ENCODE measurements around the gene CDCA8. TPM values are rescaled to one million over a fixed set of nuclear protein-coding genes. Genes with fewer than 3 reads are reported as not detected.
"Not testable (repeated sequence)": the region's sequence is repeated elsewhere in the genome, so short reads cannot be mapped to it uniquely, and the experiment has no call there.

Gene CDCA8
- total and polyA plus RNA-seq, 2 of the 8 experiments (the other 6 are each of a cell fraction or from before 2014, with no cell fraction given) = 43.9 to 46.2 TPM

- H3K4me1 ChIP-seq (replicated peaks in 1 of 4; ENCODE audit: control insufficient read depth in 3 of 4, insufficient read depth in 4 of 4, low read length in 3 of 4) = peaks cover 0 to 13% (median 9%) of the 10 kb centered on the region in 4 experiments; a peak in 6 of 7 replicates
- peaks cover 0 to 20% of the 10 kb centered on the region in 2 experiments; a peak in 2 of 4 replicates for H3K79me2 ChIP-seq (ENCODE audit: control insufficient read depth in 1 of 2, insufficient read depth in 2 of 2, low read length in 2 of 2)
- H4K5ac ChIP-seq (ENCODE audit: insufficient read length, low read depth, low read length); H3K9me3 ChIP-seq (ENCODE audit: insufficient read depth in 2 of 2, low read depth in 1 of 2, low read length in 1 of 2); H3K14ac ChIP-seq (ENCODE audit: insufficient read length); H2BK120ac ChIP-seq (replicated peaks; ENCODE audit: low read depth, low read length); H2BK12ac ChIP-seq (ENCODE audit: low read depth, low read length); H3K9ac ChIP-seq (replicated peaks in 1 of 4; ENCODE audit: extremely low read depth in 1 of 4, low read depth in 3 of 4, low read length in 3 of 4); H2BK15ac ChIP-seq (ENCODE audit: low read length); H3K27ac ChIP-seq (ENCODE audit: low read depth, low read length); H3K4me3 ChIP-seq (ENCODE audit: extremely low read depth in 1 of 4, insufficient read depth in 2 of 4, low read depth in 3 of 4, low read length in 4 of 4); H3K27me3 ChIP-seq (replicated peaks in 1 of 4; ENCODE audit: control insufficient read depth in 3 of 4, extremely low read depth in 1 of 4, insufficient read depth in 3 of 4, low read length in 3 of 4); H3K18ac ChIP-seq (ENCODE audit: extremely low read depth, low read length); H4K8ac ChIP-seq (ENCODE audit: extremely low read depth, insufficient read depth, low read length); H3K4me2 ChIP-seq (ENCODE audit: insufficient read depth in 1 of 2, low read depth in 2 of 2, low read length in 2 of 2); H2BK20ac ChIP-seq (ENCODE audit: low read length); H2BK5ac ChIP-seq (ENCODE audit: low read depth, low read length); H3K79me1 ChIP-seq (ENCODE audit: low read depth, low read length); H4K20me1 ChIP-seq (replicated peaks in 1 of 2; ENCODE audit: control insufficient read depth in 1 of 2, insufficient read depth in 2 of 2, low read length in 2 of 2); H3K4ac ChIP-seq (replicated peaks; ENCODE audit: insufficient read length, low read depth, low read length); H4K91ac ChIP-seq (replicated peaks; ENCODE audit: insufficient read length, low read length); POLR2A ChIA-PET (ENCODE audit: partially characterized antibody); DNase-seq (ENCODE audit: low read depth in 1 of 2, low spot score in 2 of 2); H3K56ac ChIP-seq (replicated peaks; ENCODE audit: insufficient read length, low read depth, low read length); H3K23ac ChIP-seq (ENCODE audit: insufficient read length); FAIRE-seq; H2AK5ac ChIP-seq (ENCODE audit: low read depth, low read length); H2AFZ ChIP-seq (ENCODE audit: low read length): not testable (repeated sequence)
- WGBS, 2 experiments (ENCODE audit: extremely low coverage in 1 of 2, insufficient coverage in 1 of 2, insufficient read length in 1 of 2, insufficient replicate concordance in 2 of 2, low coverage in 1 of 2, low lambda C conversion rate in 2 of 2, missing lambda C conversion rate in 1 of 2) = 85% methylated on average over 2 of the region's 2 CpGs; no CpG with 5 or more reads in 1 of the 2 experiments
- CTCF ChIA-PET (ENCODE audit: partially characterized antibody) = interaction anchor here (1.7 to 20.8 kb wide), 2 partner anchors 84 to 232 kb away, joined by 4 to 400 read pairs; no protein-coding TSS in a partner anchor
- H3K23me2 ChIP-seq (ENCODE audit: low read depth, low read length) = peaks cover 13% of the 10 kb centered on the region
- peaks cover 5 to 42% (median 32%) of the 10 kb centered on the region in 4 experiments; a peak in 7 of 8 replicates for H3K36me3 ChIP-seq (ENCODE audit: control insufficient read depth in 2 of 4, insufficient read depth in 4 of 4, low read length in 3 of 4)
Observed at GRCh38 chr1:37687764-37688163, 4.6 kb upstream of the CDCA8 start.

Measured in H1 (cell line).